AG20443 (cell line): ENCODE measurements around the gene CRYBG1.

ENCODE experiments used
- DNase-seq: peaks from one replicate; pipeline ENCODE4 v3.0.0; 2012; ENCODE audit warnings: low spot score, mixed read lengths

CRYBG1 gene

GRCh38 chr6:106458021-106458986 is 97.8 kb downstream of the CRYBG1 start:
- no peak for DNase-seq

- DNase-seq = no peak
Measured at GRCh38 chr6:106460481-106460880, 100.0 kb downstream of the CRYBG1 start.

- DNase-seq = no peak
Measured at GRCh38 chr6:106461084-106461483, 100.6 kb downstream of the CRYBG1 start.

GRCh38 chr6:106462923-106463557 is 102.5 kb downstream of the CRYBG1 start:
- no peak for DNase-seq

GRCh38 chr6:106466211-106466610 is 105.7 kb downstream of the CRYBG1 start:
- DNase-seq = no peak

- DNase-seq = no peak
Measured at GRCh38 chr6:106468935-106469334, 108.4 kb downstream of the CRYBG1 start.

GRCh38 chr6:106469882-106470281 is 109.4 kb downstream of the CRYBG1 start:
- no peak for DNase-seq

- no peak for DNase-seq
Measured at GRCh38 chr6:106470316-106470715, 109.8 kb downstream of the CRYBG1 start.

- DNase-seq = no peak
Measured at GRCh38 chr6:106470811-106471210, 110.3 kb downstream of the CRYBG1 start.

GRCh38 chr6:106473812-106474211 is 113.3 kb downstream of the CRYBG1 start:
- DNase-seq = no peak

GRCh38 chr6:106474466-106474865 is 113.9 kb downstream of the CRYBG1 start:
- no peak for DNase-seq

GRCh38 chr6:106475284-106475683 is 114.8 kb downstream of the CRYBG1 start:
- DNase-seq = no peak

GRCh38 chr6:106476331-106477105 is 116.0 kb downstream of the CRYBG1 start:
- DNase-seq = no peak

GRCh38 chr6:106477146-106477545 is 116.6 kb downstream of the CRYBG1 start:
- DNase-seq = no peak

GRCh38 chr6:106477790-106478189 is 117.3 kb downstream of the CRYBG1 start:
- DNase-seq = no peak

GRCh38 chr6:106486236-106486635 is 125.7 kb downstream of the CRYBG1 start:
- DNase-seq = no peak

GRCh38 chr6:106488494-106489370 is 128.2 kb downstream of the CRYBG1 start:
- no peak for DNase-seq

- DNase-seq = no peak
Measured at GRCh38 chr6:106490030-106490429, 129.5 kb downstream of the CRYBG1 start.

- no peak for DNase-seq
Measured at GRCh38 chr6:106490436-106490835, 129.9 kb downstream of the CRYBG1 start.

GRCh38 chr6:106490974-106491373 is 130.5 kb downstream of the CRYBG1 start:
- no peak for DNase-seq

- no peak for DNase-seq
Measured at GRCh38 chr6:106495014-106495413, 134.5 kb downstream of the CRYBG1 start.
